MV-4-11 (cell line): ENCODE measurements around the gene FBXO46.

Source experiments
- DNase-seq: peaks from one replicate; lab custom pipeline; 2025; lab: John Stamatoyannopoulos, UW

FBXO46 gene

GRCh38 chr19:45681391-45682015, 49.2 kb downstream of the FBXO46 start:
- DNase-seq, result peak; percentile 80

- peak; percentile 56 for DNase-seq
These were observed 53.1 kb downstream of the FBXO46 start for GRCh38 chr19:45677351-45678230.

- no peak for DNase-seq
These were observed 53.8 kb downstream of the FBXO46 start for GRCh38 chr19:45676851-45677263.

GRCh38 chr19:45674946-45675345, 55.8 kb downstream of the FBXO46 start:
- no peak for DNase-seq

- DNase-seq, result peak; percentile 91
These were observed 59.8 kb downstream of the FBXO46 start for GRCh38 chr19:45670670-45671453.

GRCh38 chr19:45668342-45668871, 62.3 kb downstream of the FBXO46 start:
- DNase-seq, result no peak

GRCh38 chr19:45667620-45668341, 62.9 kb downstream of the FBXO46 start, which contains the start of gene GIPR:
Gene GIPR (plus strand): TSS chr19:45668221. CDS start chr19:45669521, 1,300 bp downstream.
- DNase-seq, result peak; percentile 74

- no peak for DNase-seq
These were observed 66.1 kb downstream of the FBXO46 start for GRCh38 chr19:45664575-45664974.

GRCh38 chr19:45663800-45664199, 66.9 kb downstream of the FBXO46 start:
- no peak for DNase-seq

GRCh38 chr19:45660636-45661035, 70.1 kb downstream of the FBXO46 start:
- DNase-seq, result no peak
